OCI-LY1 (cell line): ENCODE data around the gene COA5.

Experiments
- H2AFZ ChIP-seq: fragments of 200-600 bp; sonication (generic), shearing (Covaris generic); 2 replicates; pipeline ENCODE4 v1.6.0; 2014; ENCODE audit warnings: antibody characterized with exemption, mild to moderate bottlenecking, low read length
- H3F3A ChIP-seq: fragments of 200-600 bp; sonication (generic), shearing (Covaris generic); 2 replicates; pipeline ENCODE4 v1.6.0; 2014; ENCODE audit warnings: mild to moderate bottlenecking, antibody characterized with exemption, low read length, moderate library complexity; ENCODE audit not compliant: insufficient read depth
- H3K27ac ChIP-seq: fragments of 200-600 bp; sonication (generic); 2 replicates; pipeline ENCODE4 v1.5.1; 2014; ENCODE audit warnings: low read length, mixed run types, mild to moderate bottlenecking, low read depth; ENCODE audit not compliant: poor library complexity, severe bottlenecking
- H3K27me3 ChIP-seq: fragments of 200-600 bp; sonication (generic); 2 replicates; pipeline ENCODE4 v1.6.0; 2014; ENCODE audit warnings: antibody characterized with exemption, mild to moderate bottlenecking, low read length, moderate library complexity; ENCODE audit not compliant: insufficient read depth
- H3K36me3 ChIP-seq: fragments of 200-600 bp; sonication (generic); 2 replicates; pipeline ENCODE4 v1.6.1; 2014; ENCODE audit warnings: mild to moderate bottlenecking, antibody characterized with exemption, low read length, moderate library complexity, mixed read lengths; ENCODE audit not compliant: insufficient read depth
- H3K4me1 ChIP-seq: fragments of 200-600 bp; sonication (generic); 2 replicates; pipeline ENCODE4 v1.5.1; 2014; ENCODE audit warnings: mild to moderate bottlenecking, low read length, moderate library complexity; ENCODE audit not compliant: insufficient read depth, severe bottlenecking
- H3K4me2 ChIP-seq: fragments of 200-600 bp; sonication (generic), shearing (Covaris generic); 2 replicates; pipeline ENCODE4 v1.6.1; 2014; ENCODE audit warnings: low read length
- H3K4me3 ChIP-seq: fragments of 200-600 bp; sonication (generic); 2 replicates; pipeline ENCODE4 v1.5.1; 2014; ENCODE audit warnings: low read length, low read depth, mild to moderate bottlenecking, mixed read lengths; ENCODE audit not compliant: poor library complexity, severe bottlenecking
- H3K79me2 ChIP-seq: fragments of 200-600 bp; shearing (Covaris generic); 2 replicates; pipeline ENCODE4 v1.6.1; 2016; ENCODE audit warnings: mixed run types, low read length, mixed read lengths; ENCODE audit not compliant: insufficient read depth
- H3K9ac ChIP-seq: fragments of 200-600 bp; sonication (generic), shearing (Covaris generic); 2 replicates; pipeline ENCODE4 v1.6.1; 2014; ENCODE audit warnings: mild to moderate bottlenecking, low read length, mixed read lengths
- H3K9me2 ChIP-seq: fragments of 200-600 bp; sonication (generic), shearing (Covaris generic); 2 replicates; pipeline ENCODE4 v1.6.1; 2014; ENCODE audit warnings: low read depth, mild to moderate bottlenecking, low read length, mixed read lengths
- H3K9me3 ChIP-seq: fragments of 200-600 bp; shearing (Covaris generic); 2 replicates; pipeline ENCODE4 v1.6.1; 2014; ENCODE audit warnings: low read length, mixed read lengths
- H4K20me1 ChIP-seq: fragments of 200-600 bp; sonication (generic), shearing (Covaris generic); 2 replicates; pipeline ENCODE4 v1.6.0; 2016; ENCODE audit warnings: mild to moderate bottlenecking, low read length; ENCODE audit not compliant: insufficient read depth
- EZH2 ChIP-seq: fragments of 200-600 bp; sonication (generic), shearing (Covaris generic); IDR thresholded peaks from 2 replicates; pipeline ENCODE4 v1.8.0; 2017; ENCODE audit warnings: borderline replicate concordance, mixed run types, mild to moderate bottlenecking, antibody characterized with exemption, low read length, moderate library complexity, mixed read lengths
- TF ChIP-seq, protein P1 (sequence below): fragments of 200-600 bp; sonication (generic), shearing (Covaris generic); IDR thresholded peaks from 2 replicates; pipeline ENCODE4 v1.5.1; 2017; ENCODE audit warnings: mild to moderate bottlenecking, antibody characterized with exemption, low read length, moderate library complexity, mixed read lengths

COA5 gene

DNA sequence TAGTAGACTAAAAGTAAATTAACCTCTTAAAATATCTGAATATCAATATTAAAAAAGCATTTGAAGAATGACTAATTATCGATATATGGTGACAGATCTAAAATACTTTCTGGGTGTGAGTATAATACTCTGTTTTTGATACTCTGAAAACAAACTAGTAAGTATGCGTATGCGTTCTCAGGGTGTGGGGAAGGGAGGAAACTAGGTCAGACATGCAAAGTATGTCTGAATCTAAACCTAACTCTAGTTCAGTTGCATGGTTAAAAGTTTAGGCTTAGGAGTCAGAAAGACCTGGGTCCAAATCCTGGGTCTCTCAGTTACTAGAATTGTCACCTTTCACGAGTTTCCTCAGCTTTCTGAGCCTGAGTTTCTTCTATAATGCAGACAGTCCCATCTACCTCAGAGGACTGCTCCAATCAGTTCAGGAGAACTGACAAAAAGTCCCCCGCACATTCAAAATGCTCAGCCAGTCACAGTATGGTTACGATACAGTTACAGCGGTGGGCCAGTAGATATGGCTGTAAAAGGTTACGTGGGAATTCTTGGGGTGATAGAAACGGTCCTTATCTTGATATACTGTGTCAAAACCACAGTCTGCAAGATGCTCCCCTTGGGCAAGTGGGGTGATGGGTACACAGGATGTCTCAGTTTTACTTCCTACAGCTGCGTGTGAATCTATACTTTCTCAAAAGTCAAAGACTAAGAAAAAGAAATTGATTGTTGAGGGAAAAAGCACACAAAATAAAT is 29.3 kb upstream of the COA5 start:
- Histone ChIP-seq H3K27ac (no peak overlapping the region), H3K79me2 (no peaks in the 10 kb centered on the region), H3K4me1 (no peaks in the 10 kb centered on the region), H3K9me3 (no peaks in the 10 kb centered on the region), H3F3A (no peaks in the 10 kb centered on the region), H3K4me3 (no peak overlapping the region), H2AFZ (no peak overlapping the region), H3K36me3 (no peaks in the 10 kb centered on the region), H3K4me2 (no peak overlapping the region), H3K9ac (no peak overlapping the region), H3K27me3 (no peaks in the 10 kb centered on the region), H3K9me2 (no peaks in the 10 kb centered on the region), H4K20me1 (no peaks in the 10 kb centered on the region)
- TF ChIP-seq EZH2 = no peak
- TF ChIP-seq, protein P1, sequence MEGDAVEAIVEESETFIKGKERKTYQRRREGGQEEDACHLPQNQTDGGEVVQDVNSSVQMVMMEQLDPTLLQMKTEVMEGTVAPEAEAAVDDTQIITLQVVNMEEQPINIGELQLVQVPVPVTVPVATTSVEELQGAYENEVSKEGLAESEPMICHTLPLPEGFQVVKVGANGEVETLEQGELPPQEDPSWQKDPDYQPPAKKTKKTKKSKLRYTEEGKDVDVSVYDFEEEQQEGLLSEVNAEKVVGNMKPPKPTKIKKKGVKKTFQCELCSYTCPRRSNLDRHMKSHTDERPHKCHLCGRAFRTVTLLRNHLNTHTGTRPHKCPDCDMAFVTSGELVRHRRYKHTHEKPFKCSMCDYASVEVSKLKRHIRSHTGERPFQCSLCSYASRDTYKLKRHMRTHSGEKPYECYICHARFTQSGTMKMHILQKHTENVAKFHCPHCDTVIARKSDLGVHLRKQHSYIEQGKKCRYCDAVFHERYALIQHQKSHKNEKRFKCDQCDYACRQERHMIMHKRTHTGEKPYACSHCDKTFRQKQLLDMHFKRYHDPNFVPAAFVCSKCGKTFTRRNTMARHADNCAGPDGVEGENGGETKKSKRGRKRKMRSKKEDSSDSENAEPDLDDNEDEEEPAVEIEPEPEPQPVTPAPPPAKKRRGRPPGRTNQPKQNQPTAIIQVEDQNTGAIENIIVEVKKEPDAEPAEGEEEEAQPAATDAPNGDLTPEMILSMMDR = no peak

DNA sequence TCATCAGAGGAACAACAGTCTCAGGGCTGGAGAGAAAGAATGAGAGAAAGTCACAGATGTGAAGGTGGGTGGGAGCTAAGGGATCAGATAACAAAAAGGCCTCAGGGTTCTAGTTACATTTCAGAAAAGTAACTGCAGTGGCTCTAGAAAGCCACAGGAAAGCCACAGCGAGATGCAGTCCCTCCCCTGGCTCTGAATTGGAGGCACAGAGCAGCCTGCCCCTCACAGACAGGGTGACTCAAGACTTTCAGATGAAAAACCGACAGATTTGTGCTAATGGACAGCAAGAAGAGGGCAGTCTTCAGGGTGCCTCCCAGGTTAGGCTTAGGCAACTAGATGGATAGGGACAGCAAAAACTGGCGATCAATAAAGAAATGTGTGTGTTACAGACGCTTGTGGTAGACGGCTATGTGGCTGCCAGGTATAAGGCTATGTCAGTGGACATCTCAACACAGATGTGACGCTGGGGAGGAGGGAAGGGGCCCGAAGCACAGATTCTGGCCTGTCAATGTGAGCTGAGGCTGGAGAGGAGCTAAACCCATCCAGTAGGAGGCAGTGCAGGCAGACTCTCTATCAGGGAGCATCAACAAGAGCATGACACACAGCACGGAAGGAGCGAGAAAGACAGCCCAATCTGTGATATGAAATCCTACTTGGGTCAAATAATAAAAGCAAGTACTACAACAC is 26.2 kb upstream of the COA5 start:
- no peaks in the 10 kb centered on the region for H3K9me3 ChIP-seq
- H3F3A ChIP-seq = no peaks in the 10 kb centered on the region
- no peaks in the 10 kb centered on the region for H3K4me1 ChIP-seq
- H3K4me3 ChIP-seq = no peak overlapping the region
- H4K20me1 ChIP-seq = no peaks in the 10 kb centered on the region
- no peaks in the 10 kb centered on the region for H3K79me2 ChIP-seq
- H3K4me2 ChIP-seq = no peak overlapping the region
- no peaks in the 10 kb centered on the region for H3K36me3 ChIP-seq
- TF ChIP-seq, protein P1 = peak; percentile 58
- no peak for TF ChIP-seq EZH2
- no peaks in the 10 kb centered on the region for H3K27me3 ChIP-seq
- H3K9ac ChIP-seq = no peak overlapping the region
- no peaks in the 10 kb centered on the region for H3K9me2 ChIP-seq
- H3K27ac ChIP-seq = no peak overlapping the region
- H2AFZ ChIP-seq = no peak overlapping the region

DNA sequence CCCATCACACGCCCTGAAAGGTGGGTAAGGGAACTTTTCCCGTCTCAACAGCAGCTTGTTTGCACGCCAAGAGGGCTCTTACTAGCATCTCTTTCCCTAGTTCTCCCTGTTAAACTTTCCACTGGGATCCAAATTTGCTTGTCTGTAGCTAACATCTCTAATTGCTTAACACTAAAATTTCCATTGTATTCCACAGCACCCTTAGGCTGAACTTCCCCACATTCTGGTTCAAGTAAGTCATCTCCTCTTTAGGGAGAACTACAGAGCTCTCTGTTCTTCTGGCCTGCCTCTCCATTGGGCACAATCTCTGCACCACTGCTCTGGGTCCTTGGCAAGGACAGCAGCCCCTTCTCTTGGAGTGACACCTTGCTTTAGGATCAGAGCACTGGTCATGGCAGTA is 24.0 kb upstream of the COA5 start:
- Histone ChIP-seq H3F3A (no peaks in the 10 kb centered on the region), H3K79me2 (no peaks in the 10 kb centered on the region), H3K9me3 (no peaks in the 10 kb centered on the region), H3K9me2 (no peaks in the 10 kb centered on the region), H3K27me3 (no peaks in the 10 kb centered on the region), H3K36me3 (no peaks in the 10 kb centered on the region), H2AFZ (no peak overlapping the region), H3K4me3 (no peak overlapping the region), H3K4me1 (no peaks in the 10 kb centered on the region), H3K9ac (no peak overlapping the region), H3K4me2 (no peak overlapping the region), H3K27ac (no peak overlapping the region), H4K20me1 (no peaks in the 10 kb centered on the region)
- no peak for TF ChIP-seq EZH2
- TF ChIP-seq, protein P1 = no peak
